Measurements from ENCODE around the gene EML3.

GRCh38 chr11:62554387-62555167, 58.0 kb downstream of the EML3 start:
- no peak for TF ChIP-seq SMC3 (conservative IDR thresholded peaks at IDR 0.05; ENCODE audit: poor library complexity)
- TF ChIP-seq POLR2AphosphoS5 (IDR thresholded peaks at IDR 0.05) = no peak
- TF ChIP-seq CTCF (IDR thresholded peaks at IDR 0.05; ENCODE audit: poor library complexity, severe bottlenecking) = no peak
- TF ChIP-seq EZH2 (IDR thresholded peaks at IDR 0.05; ENCODE audit: borderline replicate concordance, insufficient read depth, low read length, poor library complexity, severe bottlenecking) = no peak
- TF ChIP-seq REST (IDR thresholded peaks at IDR 0.05; ENCODE audit: borderline replicate concordance) = no peak
- TF ChIP-seq RAD21 (conservative IDR thresholded peaks at IDR 0.05) = no peak
- no peak for TF ChIP-seq TAF1 (IDR thresholded peaks at IDR 0.05; ENCODE audit: low read depth)
